Fibroblast of lung (primary cell): Measurements from ENCODE around the gene CCDC61. TPM values are rescaled to one million over a fixed set of nuclear protein-coding genes. Genes with fewer than 3 reads are reported as not detected.

Source experiments
- DNase-seq, 2 donors: peaks; one replicate each; pipeline versions ENCODE4 v3.0.0 to v3.0.0-alpha.2; 2010; ENCODE audit warnings: low read depth in 2 of 2
- H2AFZ ChIP-seq: 2 replicates; pipeline ENCODE4 v1.5.1; 2012; ENCODE audit warnings: low read length, control low read depth, inconsistent platforms
- H3K27ac ChIP-seq: 2 replicates; pipeline ENCODE4 v1.5.1; 2011; ENCODE audit warnings: low read length, control low read depth; ENCODE audit not compliant: insufficient read depth
- H3K27me3 ChIP-seq: 2 replicates; pipeline ENCODE4 v1.5.1; 2011; ENCODE audit warnings: mild to moderate bottlenecking, low read length; ENCODE audit not compliant: control insufficient read depth, insufficient read depth
- H3K36me3 ChIP-seq: 2 replicates; pipeline ENCODE4 v1.5.1; 2011; ENCODE audit warnings: low read length; ENCODE audit not compliant: control insufficient read depth, insufficient read depth
- H3K4me1 ChIP-seq: 2 replicates; pipeline ENCODE4 v1.5.1; 2011; ENCODE audit warnings: low read length; ENCODE audit not compliant: control insufficient read depth, insufficient read depth; ENCODE audit errors: extremely low read depth
- H3K4me2 ChIP-seq: 2 replicates; pipeline ENCODE4 v1.5.1; 2011; ENCODE audit warnings: low read length, control low read depth; ENCODE audit not compliant: insufficient read depth; ENCODE audit errors: extremely low read depth
- H3K4me3 ChIP-seq, 4 experiments: fragments of 200-600 bp in 1 of 4; sonication (generic) in 1 of 4; replicated peaks in 1 of 4; 2 replicates each; pipeline ENCODE4 v1.5.1; 2011 to 2016; ENCODE audit warnings: low read length in 4 of 4, low read depth in 3 of 4, mild to moderate bottlenecking in 3 of 4, control low read depth in 2 of 4, inconsistent platforms in 1 of 4, mixed read lengths in 1 of 4; ENCODE audit not compliant: insufficient read depth in 1 of 4; ENCODE audit errors: control extremely low read depth in 1 of 4
- H3K79me2 ChIP-seq: 2 replicates; pipeline ENCODE4 v1.5.1; 2012; ENCODE audit warnings: mild to moderate bottlenecking, low read length, inconsistent platforms; ENCODE audit not compliant: control insufficient read depth, insufficient read depth
- H3K9ac ChIP-seq: 2 replicates; pipeline ENCODE4 v1.5.1; 2011; ENCODE audit warnings: mild to moderate bottlenecking, low read length, control low read depth; ENCODE audit not compliant: insufficient read depth
- H3K9me3 ChIP-seq: 2 replicates; pipeline ENCODE4 v1.5.1; 2012; ENCODE audit warnings: low read depth, low read length; ENCODE audit not compliant: control insufficient read depth, insufficient read depth
- H4K20me1 ChIP-seq: 2 replicates; pipeline ENCODE4 v1.5.1; 2011; ENCODE audit warnings: low read length; ENCODE audit not compliant: control insufficient read depth, insufficient read depth; ENCODE audit errors: extremely low read depth
- EZH2 ChIP-seq: IDR thresholded peaks from 2 replicates; pipeline ENCODE4 v1.5.1; 2012; ENCODE audit warnings: low read length, control low read depth, mild to moderate bottlenecking; ENCODE audit errors: missing control alignments
- polyA plus RNA-seq, 2 donors: library from polyadenylated mRNA; depleted of rRNA in 1 of 2; stranded (reverse) in 1 of 2; unstranded in 1 of 2; fragments of >200 nt; gene quantifications; 2 replicates each; pipeline ENCODE4 v1.2.1, GENCODE V29; 2011 to 2012; ENCODE audit warnings: missing spikeins in 1 of 2
- total RNA-seq: library from RNA; depleted of rRNA; stranded (reverse); fragments of >200 nt; gene quantifications from 2 replicates; pipeline ENCODE4 v1.2.1, GENCODE V29; 2014
- TF ChIP-seq, protein P1 (sequence below), 2 donors: IDR thresholded peaks in 1 of 2; conservative IDR thresholded peaks in 1 of 2; 1 replicate in 1 of 2; 2 replicates in 1 of 2; pipeline ENCODE4 v1.5.1; 2011 to 2012; ENCODE audit warnings: low read length in 2 of 2, control low read depth in 1 of 2, inconsistent platforms in 1 of 2, low read depth in 1 of 2, mild to moderate bottlenecking in 1 of 2

CCDC61 gene
- total and polyA plus RNA-seq, 2 donors (not counting 1 experiment from before 2014, with no cell fraction given), result 4.5 to 8.9 TPM

DNA sequence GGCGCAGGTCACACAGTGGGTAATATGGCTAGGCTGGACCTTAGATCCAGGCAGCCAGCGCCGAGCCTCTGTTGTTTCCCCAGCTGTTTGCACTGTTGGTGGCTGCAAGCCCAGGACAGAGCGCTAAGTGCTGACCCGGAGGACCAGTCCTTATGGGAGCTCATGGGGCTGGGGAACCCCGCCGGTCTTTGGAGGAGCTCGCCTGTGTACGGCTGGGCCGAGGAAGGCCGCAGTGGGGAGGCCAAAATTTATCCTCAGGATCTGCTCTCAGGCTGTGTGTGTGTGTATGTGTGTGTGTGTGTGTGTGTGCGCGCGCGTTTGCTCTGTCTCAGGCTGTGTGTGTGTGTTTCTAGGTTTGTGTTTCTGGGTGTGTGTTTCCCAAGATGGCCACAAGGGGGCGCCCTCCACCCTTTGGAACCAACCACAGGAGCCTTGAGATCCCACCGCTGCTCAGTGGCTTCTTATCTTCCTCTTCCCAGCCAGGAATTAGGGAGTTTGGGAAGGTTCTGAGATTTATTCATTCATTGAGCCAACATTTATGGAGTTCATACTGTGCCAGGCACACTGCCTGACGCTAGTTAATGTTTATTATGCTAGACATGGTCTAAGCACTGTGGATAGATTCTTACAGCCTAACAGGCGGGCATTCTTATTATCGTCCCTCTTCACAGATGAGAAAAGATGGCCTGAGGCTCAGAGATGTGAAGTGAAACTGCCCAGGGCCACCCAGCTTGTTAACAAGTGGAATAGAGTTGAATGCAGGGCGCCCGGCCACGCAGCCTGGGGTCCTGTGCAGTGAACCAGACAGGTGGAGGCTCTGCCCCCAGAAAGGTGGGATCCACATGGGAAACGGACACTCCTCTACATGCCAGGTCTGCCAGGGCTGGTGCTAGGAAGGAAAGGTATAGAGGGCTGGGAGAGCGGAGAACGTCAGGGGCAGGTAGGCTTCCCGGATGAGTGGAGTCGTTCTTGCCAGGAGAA, 14.6 kb downstream of the CCDC61 start:
- Histone ChIP-seq H3K4me1 (no peaks in the 10 kb centered on the region), H3K4me2 (no peak overlapping the region), H4K20me1 (no peaks in the 10 kb centered on the region), H3K36me3 (no peaks in the 10 kb centered on the region), H2AFZ (no peak overlapping the region), H3K9me3 (no peaks in the 10 kb centered on the region), H3K79me2 (no peaks in the 10 kb centered on the region), H3K9ac (no peak overlapping the region), H3K27ac (no peak overlapping the region), H3K27me3 (no peaks in the 10 kb centered on the region), H3K4me3 (no peak overlapping the region)
- DNase-seq, result peak; percentile 59 to 70
- no peak for TF ChIP-seq EZH2
- TF ChIP-seq, protein P1, sequence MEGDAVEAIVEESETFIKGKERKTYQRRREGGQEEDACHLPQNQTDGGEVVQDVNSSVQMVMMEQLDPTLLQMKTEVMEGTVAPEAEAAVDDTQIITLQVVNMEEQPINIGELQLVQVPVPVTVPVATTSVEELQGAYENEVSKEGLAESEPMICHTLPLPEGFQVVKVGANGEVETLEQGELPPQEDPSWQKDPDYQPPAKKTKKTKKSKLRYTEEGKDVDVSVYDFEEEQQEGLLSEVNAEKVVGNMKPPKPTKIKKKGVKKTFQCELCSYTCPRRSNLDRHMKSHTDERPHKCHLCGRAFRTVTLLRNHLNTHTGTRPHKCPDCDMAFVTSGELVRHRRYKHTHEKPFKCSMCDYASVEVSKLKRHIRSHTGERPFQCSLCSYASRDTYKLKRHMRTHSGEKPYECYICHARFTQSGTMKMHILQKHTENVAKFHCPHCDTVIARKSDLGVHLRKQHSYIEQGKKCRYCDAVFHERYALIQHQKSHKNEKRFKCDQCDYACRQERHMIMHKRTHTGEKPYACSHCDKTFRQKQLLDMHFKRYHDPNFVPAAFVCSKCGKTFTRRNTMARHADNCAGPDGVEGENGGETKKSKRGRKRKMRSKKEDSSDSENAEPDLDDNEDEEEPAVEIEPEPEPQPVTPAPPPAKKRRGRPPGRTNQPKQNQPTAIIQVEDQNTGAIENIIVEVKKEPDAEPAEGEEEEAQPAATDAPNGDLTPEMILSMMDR (conservative IDR thresholded peaks at IDR 0.05 in 1 of 2, IDR thresholded peaks at IDR 0.05 in 1 of 2; ENCODE audit: low read depth in 1 of 2, low read length in 2 of 2), result peak; percentile 76 to 88

DNA sequence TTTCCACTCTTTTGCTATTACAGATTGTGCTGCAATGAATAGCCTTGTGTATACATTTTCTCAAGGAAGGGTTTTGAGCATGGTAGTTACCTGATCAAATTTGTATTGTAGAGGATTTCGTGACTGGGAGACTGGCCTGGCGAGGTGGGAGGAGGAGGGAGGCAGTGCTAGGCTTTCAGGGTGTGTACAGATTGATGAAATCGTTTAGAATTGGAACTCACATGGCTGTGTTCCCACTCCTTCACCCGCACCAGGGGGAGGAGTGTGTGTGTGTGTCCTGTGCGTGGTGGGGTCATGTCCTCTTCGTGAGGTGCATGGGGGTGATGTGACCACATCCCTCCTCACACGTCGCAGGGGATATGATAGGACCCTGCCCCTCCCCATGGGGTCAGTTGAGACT, 19.3 kb downstream of the CCDC61 start:
- DNase-seq, result no peak
- H2AFZ ChIP-seq, result no peak overlapping the region
- TF ChIP-seq, protein P1 (conservative IDR thresholded peaks at IDR 0.05 in 1 of 2, IDR thresholded peaks at IDR 0.05 in 1 of 2; ENCODE audit: low read depth in 1 of 2, low read length in 2 of 2), result no peak
- peak; percentile 41 for TF ChIP-seq EZH2
- H3K36me3 ChIP-seq, result no peaks in the 10 kb centered on the region
- H4K20me1 ChIP-seq, result no peaks in the 10 kb centered on the region
- no peaks in the 10 kb centered on the region for H3K79me2 ChIP-seq
- peaks cover 5% of the 10 kb centered on the region for H3K4me1 ChIP-seq
- H3K9ac ChIP-seq, result no peak overlapping the region
- peaks cover 7% of the 10 kb centered on the region for H3K27me3 ChIP-seq
- H3K27ac ChIP-seq, result no peak overlapping the region
- H3K4me3 ChIP-seq, result no peak overlapping the region
- H3K4me2 ChIP-seq, result peak overlapping the region; percentile 75
- no peaks in the 10 kb centered on the region for H3K9me3 ChIP-seq

DNA sequence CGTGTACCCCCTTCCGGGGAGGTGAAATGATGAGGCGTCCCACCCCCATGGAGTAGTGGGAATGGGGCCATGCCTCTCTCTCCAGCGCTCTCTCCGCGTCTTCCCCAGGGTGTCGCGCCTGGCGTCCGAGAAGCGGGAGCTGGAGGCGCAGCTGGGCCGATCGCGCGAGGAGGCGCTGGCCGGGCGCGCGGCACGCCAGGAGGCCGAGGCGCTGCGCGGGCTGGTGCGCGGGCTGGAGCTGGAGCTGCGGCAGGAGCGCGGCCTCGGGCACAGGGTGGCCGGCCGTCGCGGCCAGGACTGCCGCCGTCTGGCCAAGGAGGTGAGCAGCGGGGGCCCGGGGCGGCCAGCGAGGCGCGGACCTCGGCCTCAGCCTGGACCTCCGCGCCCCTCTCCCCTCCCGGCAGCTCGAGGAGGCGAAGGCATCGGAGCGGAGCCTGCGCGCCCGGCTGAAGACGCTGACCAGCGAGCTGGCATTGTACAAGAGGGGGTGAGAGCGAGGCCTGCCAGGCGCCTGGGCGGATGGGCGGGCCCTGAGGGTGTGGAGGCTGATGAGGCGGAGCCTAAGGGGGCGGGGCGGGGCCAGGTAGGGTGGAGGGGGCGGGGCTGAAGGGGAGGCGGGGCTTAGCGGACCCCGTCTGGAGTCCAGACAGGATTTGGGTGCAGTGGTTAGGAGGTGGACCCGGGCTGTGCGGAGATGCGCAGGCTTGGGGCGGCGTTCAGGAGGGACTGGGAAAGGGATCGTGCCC, 19.8 kb downstream of the CCDC61 start:
- no peaks in the 10 kb centered on the region for H3K79me2 ChIP-seq
- H4K20me1 ChIP-seq, result no peaks in the 10 kb centered on the region
- no peak overlapping the region for H3K9ac ChIP-seq
- DNase-seq, result peak; percentile 17 to 40
- H3K27me3 ChIP-seq, result peaks cover 7% of the 10 kb centered on the region
- no peak overlapping the region for H2AFZ ChIP-seq
- H3K4me2 ChIP-seq, result peak overlapping the region; percentile 75
- no peak overlapping the region for H3K27ac ChIP-seq
- peaks cover 5% of the 10 kb centered on the region for H3K4me1 ChIP-seq
- TF ChIP-seq, protein P1 (conservative IDR thresholded peaks at IDR 0.05 in 1 of 2, IDR thresholded peaks at IDR 0.05 in 1 of 2; ENCODE audit: low read depth in 1 of 2, low read length in 2 of 2), result no peak
- TF ChIP-seq EZH2, result no peak
- peak overlapping the region in 1 of 4 experiments; percentile 14 for H3K4me3 ChIP-seq
- H3K36me3 ChIP-seq, result no peaks in the 10 kb centered on the region
- H3K9me3 ChIP-seq, result no peaks in the 10 kb centered on the region
